ENCODE results near the gene MPC1L. TPM values are rescaled to one million over a fixed set of nuclear protein-coding genes. Genes with fewer than 3 reads are reported as not detected.

MPC1L gene
- total RNA-seq (2011; cell fraction: chromatin; rRNA removed; ENCODE audit: low replicate concordance) = not detected in 2 replicates
- not detected in 2 replicates for total RNA-seq (2011; cell fraction: nucleolus; rRNA removed)
- total RNA-seq (2011; cell fraction: nucleoplasm; rRNA removed) = not detected in 2 replicates
- total RNA-seq (2014; rRNA removed) = not detected in 2 replicates
- not detected in 2 replicates for total RNA-seq (2014; rRNA removed; fragmentation: Illumina TruSeq; extraction: Trizol)
- total RNA-seq (2015; rRNA removed; fragmentation: Illumina TruSeq; extraction: Trizol) = not detected in 2 replicates
- not detected in 2 replicates for total RNA-seq (2021)
- not detected in 2 replicates for polyA plus RNA-seq (2011; rRNA removed)
- polyA plus RNA-seq (2011; cell fraction: cytosol; rRNA removed) = not detected in 2 replicates
- polyA plus RNA-seq (2011; cell fraction: nucleus; rRNA removed) = not detected in 2 replicates
- polyA plus RNA-seq (2012) = not detected in 2 replicates
- polyA plus RNA-seq (2014; fragmentation: Illumina TruSeq; extraction: Trizol) = not detected in 2 replicates
- not detected for polyA plus RNA-seq (2014; fragmentation: Nextera tagmentation; extraction: Ambion mirVana)
- polyA plus RNA-seq (2014; rRNA removed) = not detected in 2 replicates
- polyA minus RNA-seq (2011; rRNA and poly(A)+ RNA removed) = not detected in 2 replicates
- not detected in 2 replicates for polyA minus RNA-seq (2011; cell fraction: cytosol; rRNA and poly(A)+ RNA removed)
- not detected in 2 replicates for polyA minus RNA-seq (2011; cell fraction: nucleus; rRNA and poly(A)+ RNA removed)
- not detected for Bru-seq, nascent RNA
- percentile 27 among the genes with signal in this experiment for BruChase-seq, experiment 1, labeled RNA remaining after a 2-hour chase
- BruChase-seq, experiment 2, labeled RNA remaining after a 6-hour chase = percentile 34 among the genes with signal in this experiment
- long read RNA-seq, experiment 1 = 0 reads
- long read RNA-seq, experiment 2 = 0 reads
- long read RNA-seq, experiment 3 = 0 reads

- WGBS (ENCODE audit: insufficient coverage, low coverage, missing lambda C conversion rate) = 57% methylated on average over 11 of the region's 38 CpGs
- ChIA-PET CTCF (ENCODE audit: low intra/inter-chr PET ratio) (no interaction called here), POLR2A (no interaction called here)
- H3K9me3 ChIP-seq (replicated peaks; ENCODE audit: control insufficient read depth, insufficient read depth, low read depth, low read length) = no peaks in the 10 kb centered on the region
- H3K9ac ChIP-seq (ENCODE audit: insufficient read depth in 1 of 2, low read depth in 2 of 2, low read length in 2 of 2) = no peak within 1 kb of the TSS
- peaks cover 8% of the 10 kb centered on the region; the same call in 1 of the 3 replicates for H3K36me3 ChIP-seq (ENCODE audit: control insufficient read depth, insufficient read depth, low read length)
- no peaks in the 10 kb centered on the region for H3K79me2 ChIP-seq (ENCODE audit: control insufficient read depth, insufficient read depth, low read length)
- no peaks in the 10 kb centered on the region for H3K9me1 ChIP-seq (ENCODE audit: control insufficient read depth, insufficient read depth, low read length)
- no peaks in the 10 kb centered on the region for H4K20me1 ChIP-seq (replicated peaks; ENCODE audit: control insufficient read depth, insufficient read depth, low read length)
- H3K4me3 ChIP-seq = no peak within 1 kb of the TSS
- FAIRE-seq = no peak
- no peak within 1 kb of the TSS for H3K4me2 ChIP-seq (ENCODE audit: insufficient read depth, low read length)
- no peak within 1 kb of the TSS for H3K27ac ChIP-seq (ENCODE audit: extremely low read depth, low read depth, low read length)
- no peaks in the 10 kb centered on the region for H3K4me1 ChIP-seq (replicated peaks in 1 of 2; ENCODE audit: control insufficient read depth in 2 of 2, insufficient read depth in 2 of 2, low read length in 2 of 2)
- no peak for TF ChIP-seq RBM22 (IDR thresholded peaks at IDR 0.05; ENCODE audit: low read depth, low read length, poor library complexity, severe bottlenecking)
- no peak for TF ChIP-seq ZNF146 (CRISPR knock-in tag; IDR thresholded peaks at IDR 0.05; ENCODE audit: unreplicated experiment)
- TF ChIP-seq, protein P1, sequence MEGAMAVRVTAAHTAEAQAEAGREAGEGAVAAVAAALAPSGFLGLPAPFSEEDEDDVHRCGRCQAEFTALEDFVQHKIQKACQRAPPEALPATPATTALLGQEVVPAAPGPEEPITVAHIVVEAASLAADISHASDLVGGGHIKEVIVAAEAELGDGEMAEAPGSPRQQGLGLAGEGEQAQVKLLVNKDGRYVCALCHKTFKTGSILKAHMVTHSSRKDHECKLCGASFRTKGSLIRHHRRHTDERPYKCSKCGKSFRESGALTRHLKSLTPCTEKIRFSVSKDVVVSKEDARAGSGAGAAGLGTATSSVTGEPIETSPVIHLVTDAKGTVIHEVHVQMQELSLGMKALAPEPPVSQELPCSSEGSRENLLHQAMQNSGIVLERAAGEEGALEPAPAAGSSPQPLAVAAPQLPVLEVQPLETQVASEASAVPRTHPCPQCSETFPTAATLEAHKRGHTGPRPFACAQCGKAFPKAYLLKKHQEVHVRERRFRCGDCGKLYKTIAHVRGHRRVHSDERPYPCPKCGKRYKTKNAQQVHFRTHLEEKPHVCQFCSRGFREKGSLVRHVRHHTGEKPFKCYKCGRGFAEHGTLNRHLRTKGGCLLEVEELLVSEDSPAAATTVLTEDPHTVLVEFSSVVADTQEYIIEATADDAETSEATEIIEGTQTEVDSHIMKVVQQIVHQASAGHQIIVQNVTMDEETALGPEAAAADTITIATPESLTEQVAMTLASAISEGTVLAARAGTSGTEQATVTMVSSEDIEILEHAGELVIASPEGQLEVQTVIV (CRISPR knock-in tag; IDR thresholded peaks at IDR 0.05; ENCODE audit: borderline replicate concordance) = no peak
- peak; percentile 82; the same call in 1 of the 2 replicates for TF ChIP-seq ZBTB33 (CRISPR knock-in tag; IDR thresholded peaks at IDR 0.05)
- in situ Hi-C loops (cut with MboI) = no loop called here
- H2AFZ ChIP-seq (ENCODE audit: low read depth, low read length) = no peak within 1 kb of the TSS
- no peak for DNase-seq (ENCODE audit: extremely low read depth in 1 of 4, low spot score in 3 of 4)
- no peak for ATAC-seq
- BruUV-seq (replicated peaks) = no TSS peak
- no peaks in the 10 kb centered on the region for H3K27me3 ChIP-seq (ENCODE audit: control insufficient read depth in 2 of 2, insufficient read depth in 2 of 2, low read length in 2 of 2)
- intact Hi-C loops (cut with micrococcal nuclease) = no loop called here
Observed at GRCh38 chrX:40623139-40623536, at the start of gene MPC1L. Gene MPC1L, plus strand, starts transcription at chrX:40623428. Its CDS starts 138 bp downstream, at chrX:40623566.
